KMS-11 (cell line): ENCODE results near the gene GSE1.

Experiments used
- H2AFZ ChIP-seq: fragments of 200-600 bp; sonication (generic); 2 replicates; pipeline ENCODE4 v1.6.1; 2016; ENCODE audit warnings: antibody characterized with exemption, mixed run types, low read depth
- H3K27ac ChIP-seq: fragments of 200-600 bp; sonication (generic); 2 replicates; pipeline ENCODE4 v1.6.1; 2016; ENCODE audit warnings: mild to moderate bottlenecking, mixed run types
- H3K27me3 ChIP-seq: fragments of 200-600 bp; sonication (generic); 2 replicates; pipeline ENCODE4 v1.6.1; 2017; ENCODE audit warnings: mild to moderate bottlenecking, low read depth, mixed run types, moderate library complexity; ENCODE audit not compliant: insufficient read depth
- H3K36me3 ChIP-seq: fragments of 200-600 bp; sonication (generic); 2 replicates; pipeline ENCODE4 v1.6.1; 2017; ENCODE audit warnings: mild to moderate bottlenecking, mixed run types; ENCODE audit not compliant: insufficient read depth
- H3K4me1 ChIP-seq: fragments of 200-600 bp; sonication (generic); 2 replicates; pipeline ENCODE4 v1.6.1; 2016; ENCODE audit warnings: mild to moderate bottlenecking, low read depth, mixed run types; ENCODE audit not compliant: poor library complexity, severe bottlenecking
- H3K4me2 ChIP-seq: fragments of 200-600 bp; sonication (generic); 2 replicates; pipeline ENCODE4 v1.7.0; 2016; ENCODE audit warnings: mild to moderate bottlenecking, mixed run types
- H3K4me3 ChIP-seq: fragments of 200-600 bp; sonication (generic); IDR thresholded peaks from 2 replicates; pipeline ENCODE4 v1.6.1; 2017; ENCODE audit warnings: low read depth, low read length, mixed read lengths; ENCODE audit not compliant: insufficient read depth
- H3K79me2 ChIP-seq: fragments of 200-600 bp; sonication (generic); 2 replicates; pipeline ENCODE4 v1.6.1; 2016; ENCODE audit warnings: low read depth, mixed run types; ENCODE audit not compliant: insufficient read depth
- H3K9ac ChIP-seq: fragments of 200-600 bp; sonication (generic); 2 replicates; pipeline ENCODE4 v1.6.1; 2016; ENCODE audit warnings: mild to moderate bottlenecking, mixed run types
- H4K20me1 ChIP-seq: fragments of 200-600 bp; sonication (generic); 2 replicates; pipeline ENCODE4 v1.6.1; 2016; ENCODE audit warnings: mild to moderate bottlenecking, mixed run types; ENCODE audit not compliant: insufficient read depth
- TF ChIP-seq, protein P1 (sequence below): fragments of 200-600 bp; sonication (generic); conservative IDR thresholded peaks from 2 replicates; pipeline ENCODE4 v1.6.1; 2017; ENCODE audit warnings: low read depth, mild to moderate bottlenecking, antibody characterized with exemption, low read length, moderate library complexity, mixed read lengths

GSE1 gene

GRCh38 chr16:85608887-85609286 lies 4.2 kb upstream of the GSE1 start:
- Histone ChIP-seq H2AFZ (no peak overlapping the region), H3K27me3 (peaks cover 50% of the 10 kb centered on the region), H3K4me2 (no peak overlapping the region), H3K4me1 (peaks cover 12% of the 10 kb centered on the region), H3K4me3 (no peak overlapping the region), H3K36me3 (no peaks in the 10 kb centered on the region), H3K9ac (no peak overlapping the region), H3K27ac (no peak overlapping the region), H4K20me1 (no peaks in the 10 kb centered on the region), H3K79me2 (no peaks in the 10 kb centered on the region)
- TF ChIP-seq, protein P1, sequence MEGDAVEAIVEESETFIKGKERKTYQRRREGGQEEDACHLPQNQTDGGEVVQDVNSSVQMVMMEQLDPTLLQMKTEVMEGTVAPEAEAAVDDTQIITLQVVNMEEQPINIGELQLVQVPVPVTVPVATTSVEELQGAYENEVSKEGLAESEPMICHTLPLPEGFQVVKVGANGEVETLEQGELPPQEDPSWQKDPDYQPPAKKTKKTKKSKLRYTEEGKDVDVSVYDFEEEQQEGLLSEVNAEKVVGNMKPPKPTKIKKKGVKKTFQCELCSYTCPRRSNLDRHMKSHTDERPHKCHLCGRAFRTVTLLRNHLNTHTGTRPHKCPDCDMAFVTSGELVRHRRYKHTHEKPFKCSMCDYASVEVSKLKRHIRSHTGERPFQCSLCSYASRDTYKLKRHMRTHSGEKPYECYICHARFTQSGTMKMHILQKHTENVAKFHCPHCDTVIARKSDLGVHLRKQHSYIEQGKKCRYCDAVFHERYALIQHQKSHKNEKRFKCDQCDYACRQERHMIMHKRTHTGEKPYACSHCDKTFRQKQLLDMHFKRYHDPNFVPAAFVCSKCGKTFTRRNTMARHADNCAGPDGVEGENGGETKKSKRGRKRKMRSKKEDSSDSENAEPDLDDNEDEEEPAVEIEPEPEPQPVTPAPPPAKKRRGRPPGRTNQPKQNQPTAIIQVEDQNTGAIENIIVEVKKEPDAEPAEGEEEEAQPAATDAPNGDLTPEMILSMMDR: no peak

DNA sequence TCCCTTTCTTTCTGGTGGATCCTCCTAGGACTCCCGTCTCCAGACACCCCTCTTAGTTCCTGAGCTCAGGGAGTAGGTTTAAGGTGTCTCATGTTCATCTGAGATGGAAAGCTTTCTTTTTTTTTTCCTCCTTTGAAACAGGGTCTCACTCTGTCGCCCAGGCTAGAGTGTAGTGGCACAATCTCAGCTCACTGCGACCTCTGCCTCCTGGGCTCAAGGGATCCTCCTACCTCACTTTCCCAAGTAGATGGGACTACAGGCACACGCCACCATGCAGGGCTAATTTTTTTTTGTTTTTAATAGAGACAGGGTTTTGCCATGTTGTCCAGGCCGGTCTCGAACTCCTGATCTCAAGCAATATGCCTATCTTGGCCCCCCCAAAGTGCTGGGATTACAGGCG lies 3.6 kb upstream of the GSE1 start:
- Histone ChIP-seq H2AFZ (no peak overlapping the region), H3K79me2 (peaks cover 5% of the 10 kb centered on the region; the same call in 1 of the 2 replicates), H4K20me1 (no peaks in the 10 kb centered on the region), H3K4me3 (no peak overlapping the region), H3K4me1 (peaks cover 14% of the 10 kb centered on the region), H3K27ac (no peak overlapping the region), H3K36me3 (no peaks in the 10 kb centered on the region), H3K4me2 (no peak overlapping the region), H3K27me3 (peaks cover 45% of the 10 kb centered on the region), H3K9ac (no peak overlapping the region)
- TF ChIP-seq, protein P1: no peak

DNA sequence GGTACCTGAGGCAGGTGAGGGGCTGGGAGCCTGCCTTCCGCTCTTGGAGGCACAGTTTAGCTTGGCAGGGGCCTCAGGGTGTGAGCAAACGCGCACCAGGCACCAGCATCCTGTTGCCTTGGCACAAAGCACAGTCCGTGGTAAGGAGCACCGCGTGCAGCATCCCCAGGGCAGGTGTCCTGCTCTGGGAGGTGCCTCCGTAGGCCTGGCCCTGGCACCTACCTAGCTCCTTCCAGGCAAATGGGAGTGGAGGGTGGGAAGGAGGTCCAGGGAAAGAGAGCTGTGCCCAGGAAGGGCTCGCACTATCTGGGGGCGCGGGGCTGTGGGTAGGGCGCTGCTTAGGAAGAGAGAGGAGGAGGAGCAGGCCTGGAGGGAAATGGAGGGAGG lies 3.1 kb upstream of the GSE1 start:
- Histone ChIP-seq H3K4me1 (peaks cover 19% of the 10 kb centered on the region), H3K9ac (no peak overlapping the region), H2AFZ (peak overlapping the region; percentile 44; the same call in 1 of the 2 replicates), H3K79me2 (peaks cover 10% of the 10 kb centered on the region; the same call in 1 of the 2 replicates), H3K27ac (no peak overlapping the region), H3K4me2 (peak overlapping the region; percentile 74), H3K4me3 (no peak overlapping the region), H4K20me1 (no peaks in the 10 kb centered on the region), H3K27me3 (peaks cover 43% of the 10 kb centered on the region), H3K36me3 (no peaks in the 10 kb centered on the region)
- TF ChIP-seq, protein P1: no peak

- no peak overlapping the region for H3K4me3 ChIP-seq
These were observed 2.5 kb upstream of the GSE1 start for GRCh38 chr16:85610446-85611193.

More at GRCh38 chr16:85610446-85611193, 2.5 kb upstream of the GSE1 start:
- H3K27ac ChIP-seq: no peak overlapping the region
- peaks cover 37% of the 10 kb centered on the region for H3K27me3 ChIP-seq
- H4K20me1 ChIP-seq: no peaks in the 10 kb centered on the region
- peaks cover 16% of the 10 kb centered on the region; the same call in 1 of the 2 replicates for H3K79me2 ChIP-seq
- H3K4me1 ChIP-seq: peaks cover 25% of the 10 kb centered on the region
- TF ChIP-seq, protein P1: peak; percentile 81
- H3K9ac ChIP-seq: no peak overlapping the region; the same call in 1 of the 2 replicates
- H3K36me3 ChIP-seq: no peaks in the 10 kb centered on the region
- peak overlapping the region; percentile 44 for H2AFZ ChIP-seq
- H3K4me2 ChIP-seq: peak overlapping the region; percentile 74
